HG02938 (cell line): ENCODE measurements around the gene ZDHHC3.
"Not testable (repeated sequence)": the region's sequence is repeated elsewhere in the genome, so short reads cannot be mapped to it uniquely, and the experiment has no call there.

Experiments used
- ATAC-seq: cut with Tn5 transposase; IDR thresholded peaks from one replicate; pipeline ENCODE4 v1.9.1; 2021; ENCODE audit warnings: mild to moderate bottlenecking, moderate library complexity; ENCODE audit not compliant: unreplicated experiment

ZDHHC3 gene

DNA sequence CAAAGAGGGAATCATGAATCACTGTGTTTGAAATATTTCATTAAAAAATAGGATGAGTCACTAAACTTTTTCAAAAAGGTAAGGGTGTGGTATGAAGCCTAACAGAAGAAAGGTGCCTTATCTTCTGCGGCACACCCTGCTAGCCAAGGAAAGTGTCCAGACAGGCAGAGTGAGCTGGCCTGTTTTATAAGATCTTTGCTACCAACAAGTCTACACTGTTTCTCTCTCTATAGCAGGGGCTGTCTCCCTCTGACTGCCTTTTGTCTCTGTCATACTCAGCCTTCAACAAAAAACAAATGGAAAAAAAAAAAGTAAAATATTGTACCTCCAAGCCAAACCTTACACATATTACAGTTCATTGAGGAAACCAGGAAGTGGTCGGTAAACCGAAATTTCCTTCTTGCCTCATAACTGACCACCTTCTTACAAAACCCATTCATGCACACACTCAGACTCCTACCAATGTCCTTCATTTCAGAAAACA is 9.1 kb downstream of the ZDHHC3 start:
- no peak for ATAC-seq

DNA sequence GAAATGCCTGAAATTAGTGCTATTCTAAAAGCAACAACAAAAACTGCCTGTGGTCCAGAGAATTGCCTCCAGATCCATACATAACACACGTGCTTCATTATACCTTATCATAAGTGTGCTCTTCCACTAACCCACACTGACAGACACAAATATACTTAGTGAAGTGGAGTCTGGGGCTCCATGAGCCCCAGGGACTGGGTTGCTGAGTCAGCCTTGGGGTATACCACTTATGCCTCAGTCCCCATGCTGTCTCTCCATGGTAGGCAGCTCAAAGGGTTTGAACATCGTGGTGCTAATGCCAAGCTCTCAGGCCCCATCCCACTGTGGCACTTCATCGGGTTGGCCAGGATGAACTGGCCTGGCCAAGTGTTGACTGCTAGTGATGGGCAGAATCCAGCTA is 10.8 kb downstream of the ZDHHC3 start:
- no peak for ATAC-seq

DNA sequence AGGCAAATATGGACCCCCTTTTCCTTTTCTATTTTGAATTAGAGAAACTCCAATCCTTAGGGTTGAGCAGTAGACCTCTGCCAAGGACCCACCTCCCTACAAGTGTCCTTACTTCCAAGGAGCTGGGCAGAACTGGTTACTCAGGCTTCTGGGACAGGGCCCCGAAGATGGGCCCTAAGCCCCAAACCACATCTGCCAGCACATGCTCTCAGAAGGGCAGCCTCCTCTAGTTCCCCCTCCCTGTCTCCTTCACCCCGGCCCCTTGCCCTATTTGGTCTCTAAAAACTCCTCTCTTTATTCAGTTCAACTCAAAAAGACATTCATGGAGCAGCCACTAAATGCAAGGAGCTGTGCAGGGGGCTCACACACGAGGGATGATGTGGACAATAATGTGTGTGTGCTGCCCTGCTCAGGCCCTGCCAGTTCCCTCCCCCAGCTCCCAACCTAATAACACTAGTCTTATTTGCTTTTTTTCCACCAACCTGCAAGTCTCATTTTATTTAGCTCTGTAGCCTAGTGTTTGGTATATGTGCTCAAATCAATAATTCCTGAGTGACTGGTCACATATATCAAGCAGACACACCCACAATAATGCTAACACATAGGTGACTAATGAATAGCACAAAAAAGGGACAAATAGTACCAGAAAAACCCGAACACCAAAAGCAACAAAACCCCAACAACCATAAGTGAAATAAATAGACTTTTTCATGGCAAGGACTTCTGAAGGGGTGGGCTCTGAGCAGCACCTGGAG is 12.2 kb downstream of the ZDHHC3 start:
- no peak for ATAC-seq

DNA sequence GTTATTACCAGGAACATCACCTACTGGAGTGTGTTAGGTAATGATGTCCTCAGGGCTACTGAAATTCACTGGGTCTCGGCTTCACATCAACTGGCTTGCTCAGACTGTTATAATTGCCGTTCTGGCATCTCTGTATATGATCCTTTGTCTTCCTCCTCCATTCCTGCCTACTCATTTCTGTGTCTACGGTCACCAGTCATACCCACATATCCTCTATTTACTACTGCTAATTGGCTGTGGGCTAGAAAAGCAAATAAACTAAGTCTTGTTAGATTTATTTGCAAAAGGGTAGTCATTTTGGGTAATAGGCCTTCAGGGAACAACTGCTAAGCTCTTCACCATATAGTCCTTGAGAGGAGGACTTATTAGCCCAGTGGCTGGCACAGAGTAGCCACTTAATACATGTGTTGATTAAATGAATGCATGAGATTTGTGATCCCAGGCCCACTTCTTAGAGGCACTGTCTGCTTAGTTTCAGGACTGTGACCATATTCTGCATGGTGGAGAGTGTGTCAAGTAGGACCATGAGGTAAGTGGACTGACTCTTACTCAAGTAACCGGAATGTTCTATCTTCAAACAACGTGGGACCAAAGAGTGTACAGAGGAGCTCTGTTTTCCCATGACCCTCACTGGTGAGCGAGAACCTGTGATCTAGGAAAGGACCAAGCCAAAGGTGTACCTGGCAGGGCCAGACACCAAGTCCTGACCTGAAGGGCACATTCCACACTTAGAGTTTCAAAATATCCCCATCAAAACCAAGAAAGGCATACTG is 13.2 kb downstream of the ZDHHC3 start:
- no peak for ATAC-seq

DNA sequence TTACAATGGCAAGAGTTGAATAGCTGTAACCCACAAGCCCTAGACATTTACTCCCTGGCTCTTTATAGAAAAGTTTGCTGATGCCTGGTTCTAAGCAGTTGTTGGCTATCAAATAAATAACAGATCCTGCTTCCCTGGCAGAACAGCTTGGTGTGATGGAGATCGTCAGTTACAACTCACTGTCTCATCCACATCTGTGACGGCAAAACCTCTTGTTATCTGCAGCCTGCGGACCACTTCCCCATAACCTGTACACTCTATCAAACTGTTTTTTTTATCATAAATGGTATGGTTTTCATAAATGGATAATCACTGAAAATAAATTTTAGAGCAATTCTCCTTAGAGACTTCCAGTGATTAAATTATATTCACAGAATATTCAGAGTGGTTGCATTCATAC is 14.1 kb downstream of the ZDHHC3 start:
- no peak for ATAC-seq

DNA sequence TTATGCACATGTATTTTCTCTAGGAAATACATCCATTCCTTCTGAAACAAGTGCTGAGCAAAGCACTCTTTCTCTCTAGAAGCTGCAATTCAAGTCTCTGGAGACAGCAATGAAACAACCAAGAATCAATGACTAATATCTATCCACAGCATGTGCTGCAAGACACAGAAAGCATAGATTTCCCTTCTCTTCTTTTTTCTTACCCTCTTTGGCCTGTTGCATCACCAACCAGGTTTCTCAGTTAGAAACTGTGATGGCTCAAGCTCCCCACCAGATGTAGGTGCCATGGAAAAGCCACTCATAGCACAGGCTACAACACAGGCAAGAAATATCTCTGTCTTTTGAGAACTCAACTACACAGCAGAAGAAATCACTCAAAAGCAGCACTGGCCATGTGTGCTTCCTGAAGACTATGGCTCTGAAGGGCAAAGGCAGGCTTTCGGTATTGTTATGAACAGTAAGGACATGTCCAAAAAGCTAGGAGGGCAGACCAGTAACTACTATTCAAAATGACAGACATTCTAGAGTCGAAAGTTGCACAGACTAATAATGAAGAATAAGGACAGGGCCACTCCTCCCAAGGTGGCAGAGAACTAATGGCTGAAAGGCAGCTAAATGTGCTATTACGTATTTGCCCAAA is 15.5 kb downstream of the ZDHHC3 start:
- no peak for ATAC-seq

DNA sequence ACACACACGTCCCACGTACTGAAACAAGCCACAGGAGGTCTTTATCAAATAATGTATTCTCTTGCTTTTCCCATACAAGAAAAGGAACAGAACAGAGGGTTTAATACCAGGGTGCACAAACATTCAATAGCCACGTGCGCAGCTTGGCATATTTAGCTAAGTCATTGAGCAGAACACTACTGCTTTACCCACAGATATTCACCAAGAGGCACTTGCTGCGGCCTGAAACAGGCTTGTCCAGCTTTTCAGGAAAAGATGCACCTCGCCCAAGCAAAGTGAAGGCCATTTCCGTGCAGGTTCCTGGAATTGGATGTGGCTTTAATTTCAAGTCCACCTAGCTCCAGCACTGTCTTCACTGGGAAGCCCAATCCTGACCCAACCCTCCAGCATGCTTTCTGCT is 17.6 kb downstream of the ZDHHC3 start:
- no peak for ATAC-seq

DNA sequence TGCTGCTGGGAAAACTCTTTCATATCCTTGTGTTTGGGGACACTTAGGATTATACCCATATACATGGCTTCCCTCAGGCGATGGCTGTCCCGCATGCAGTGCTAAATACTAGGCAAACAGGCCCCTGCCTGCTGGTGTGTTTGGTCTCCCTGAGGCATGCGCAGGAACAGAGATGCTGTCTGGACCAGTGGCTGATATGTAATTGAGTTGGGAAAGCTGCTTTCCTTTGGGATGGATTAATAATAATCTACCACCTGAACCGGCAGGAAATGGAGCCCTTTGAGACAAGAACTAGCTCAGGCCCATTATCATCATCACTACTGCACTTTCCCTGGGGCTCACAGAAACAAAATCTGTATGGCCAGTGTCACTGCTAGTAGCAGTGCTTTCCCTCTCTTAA is 18.0 kb downstream of the ZDHHC3 start:
- ATAC-seq: no peak

DNA sequence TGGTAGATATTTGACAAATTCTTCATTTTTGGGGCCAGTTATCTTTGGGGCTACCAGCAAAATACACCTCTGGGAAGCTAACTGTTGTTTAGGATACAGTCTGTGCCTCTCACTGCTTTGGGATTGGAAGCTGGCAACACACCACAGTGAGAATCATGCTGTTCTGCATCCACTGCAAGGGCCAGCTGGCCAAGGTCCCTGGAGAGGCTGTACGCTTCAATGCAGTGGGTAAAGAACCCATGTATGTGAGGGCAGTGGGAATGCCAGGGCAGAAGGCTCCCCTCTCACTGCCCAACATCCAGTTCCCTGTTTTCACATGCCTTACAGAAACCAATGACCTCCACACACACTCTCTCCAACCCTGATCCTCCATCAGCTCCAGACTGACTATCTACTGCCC is 20.1 kb downstream of the ZDHHC3 start:
- no peak for ATAC-seq

DNA sequence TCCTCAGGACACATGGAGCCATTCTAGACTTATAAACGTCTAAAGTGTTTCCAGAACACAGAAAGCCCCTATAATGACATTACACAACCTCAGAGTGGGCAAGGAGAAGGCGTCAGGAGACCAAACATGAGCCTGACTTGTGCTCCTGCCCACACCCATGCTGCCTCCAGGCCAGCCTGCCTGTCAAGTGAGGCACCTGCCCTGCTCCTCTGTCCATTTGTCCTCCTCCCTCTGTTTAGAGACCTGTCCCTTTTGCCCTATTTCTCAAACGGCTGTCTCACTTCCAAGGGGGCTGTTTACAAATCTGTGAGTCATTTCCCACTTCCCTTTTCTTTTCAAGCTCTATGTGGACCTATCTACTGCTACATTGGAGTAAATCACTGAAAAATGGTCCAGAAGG is 21.0 kb downstream of the ZDHHC3 start:
- no peak for ATAC-seq

DNA sequence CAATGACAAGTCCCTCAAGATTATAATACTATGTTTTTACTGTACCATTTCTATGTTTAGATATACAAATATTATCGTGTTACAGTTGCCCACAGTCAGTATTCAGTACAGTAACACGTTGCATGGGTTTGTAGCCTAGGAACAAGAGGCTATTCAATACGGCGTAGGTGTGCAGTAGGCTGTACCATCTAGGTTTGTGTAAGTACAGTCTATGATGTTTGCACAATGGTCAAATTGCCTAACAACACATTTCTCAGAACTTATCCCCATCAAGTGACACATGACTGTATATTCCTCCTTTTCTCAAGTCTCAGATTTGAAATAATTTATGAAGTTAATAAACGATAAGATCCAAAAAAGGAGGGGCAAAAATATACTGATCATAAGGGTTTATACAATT is 21.7 kb downstream of the ZDHHC3 start:
- no peak for ATAC-seq

DNA sequence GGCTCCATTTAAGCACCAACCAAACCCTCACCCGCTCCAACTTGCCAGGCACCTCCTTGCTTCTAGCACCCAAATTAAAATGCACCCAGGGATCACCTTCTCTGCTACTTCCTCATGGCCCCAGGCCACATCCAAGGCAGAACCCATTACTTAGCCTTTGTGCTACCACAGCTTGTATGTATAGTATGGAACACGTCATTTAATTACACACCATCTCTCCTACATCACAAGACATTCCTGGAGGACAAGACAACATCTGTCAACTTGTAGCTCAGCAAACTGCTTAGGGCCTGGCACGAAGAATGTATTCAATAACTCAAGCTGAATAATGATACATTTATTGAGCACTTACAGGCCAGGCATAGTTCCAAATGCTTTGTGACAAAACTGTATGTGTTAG is 23.3 kb downstream of the ZDHHC3 start:
- no peak for ATAC-seq

DNA sequence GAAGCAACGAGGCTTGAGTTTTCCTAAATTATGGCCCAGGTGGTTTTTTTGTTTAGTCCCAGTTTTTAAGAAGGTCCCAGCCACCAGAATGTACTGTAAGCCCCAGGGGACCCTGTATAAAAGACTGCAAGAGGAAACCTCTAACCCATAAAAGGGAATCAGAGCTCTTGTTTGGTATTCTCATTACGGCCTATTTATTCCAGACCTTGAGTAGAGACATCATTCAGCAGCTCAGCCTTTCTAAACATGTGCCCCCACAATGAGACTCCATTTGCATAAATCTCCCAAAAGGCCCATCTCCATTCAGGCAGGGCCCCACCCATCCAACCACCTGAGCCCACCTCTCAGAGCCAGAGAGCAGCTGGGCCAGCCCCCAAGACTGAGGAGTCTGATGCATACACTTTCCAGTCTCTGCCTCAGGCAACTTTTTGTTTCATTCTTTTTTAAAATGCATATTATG is 25.7 kb downstream of the ZDHHC3 start:
- no peak for ATAC-seq

DNA sequence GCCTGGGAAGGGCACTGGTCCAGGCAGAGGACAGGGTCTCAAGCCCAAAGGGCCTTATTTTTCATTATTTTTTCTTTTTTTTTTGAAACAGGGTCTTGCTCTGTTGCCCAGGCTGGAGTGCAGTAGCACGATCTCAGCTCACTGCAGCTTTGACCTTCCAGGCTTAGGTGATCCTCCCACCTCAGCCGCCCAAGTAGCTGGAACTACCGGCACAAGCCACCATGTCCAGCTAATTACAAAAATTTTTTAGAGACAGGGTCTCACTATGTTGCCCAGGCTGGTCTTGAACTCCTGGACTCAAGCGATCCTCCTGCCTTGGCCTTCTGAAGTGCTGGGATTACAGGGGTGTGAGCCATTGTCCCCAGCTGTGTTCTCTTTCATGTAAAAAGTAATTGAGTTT is 26.2 kb downstream of the ZDHHC3 start:
- ATAC-seq: not testable (repeated sequence)

DNA sequence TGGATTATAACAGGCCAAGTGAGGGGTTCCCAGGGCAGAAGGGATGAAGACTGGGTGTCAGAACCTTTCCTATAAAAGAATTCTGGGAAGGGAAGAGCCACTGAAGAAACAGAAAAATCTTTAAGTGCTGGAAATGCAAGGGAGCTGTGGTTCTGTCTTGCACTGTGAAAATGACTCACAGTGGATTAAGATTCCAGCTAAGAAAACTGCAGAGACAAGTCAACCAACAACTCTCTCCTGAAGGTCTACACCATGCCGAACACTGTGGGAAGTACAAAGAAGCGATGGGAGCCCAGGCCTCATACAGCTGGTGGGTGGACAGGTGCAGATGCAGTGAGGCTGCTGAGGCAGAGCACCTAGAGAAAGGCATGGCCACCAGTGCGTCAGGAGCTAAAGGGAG is 27.7 kb downstream of the ZDHHC3 start:
- no peak for ATAC-seq

DNA sequence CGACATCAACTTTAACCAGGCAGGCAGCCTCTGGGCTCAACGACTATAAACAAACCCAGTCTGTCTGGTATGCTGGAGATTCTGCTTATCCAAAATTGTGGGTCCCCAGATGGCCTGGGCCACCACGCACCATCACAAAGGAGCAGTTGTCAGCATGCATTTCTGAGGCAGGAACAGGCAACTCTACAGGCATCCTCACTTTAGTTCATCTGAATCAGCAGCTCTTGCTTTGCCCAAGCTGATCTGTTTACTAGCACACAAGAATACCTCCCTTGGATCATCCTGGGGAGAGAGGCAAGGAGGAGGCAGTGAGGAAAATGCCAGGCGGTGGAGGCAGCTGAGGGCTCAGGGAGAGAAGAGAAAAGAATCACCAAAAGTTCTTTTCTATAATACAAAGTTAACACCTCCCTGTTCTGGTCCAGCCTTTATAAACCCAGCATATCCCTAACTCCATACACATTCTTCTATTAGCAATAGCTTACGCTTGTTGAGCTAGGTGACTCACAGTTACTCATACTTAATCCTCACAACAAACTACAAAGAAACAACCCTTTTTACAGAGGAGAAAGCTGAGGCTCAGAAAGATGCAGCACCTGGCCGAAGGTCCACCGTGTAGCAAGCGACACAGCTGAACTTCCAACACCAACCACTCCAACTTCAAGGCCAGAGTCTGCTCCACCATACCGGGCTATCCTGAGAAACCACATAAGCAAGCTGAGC is 33.6 kb downstream of the ZDHHC3 start:
- no peak for ATAC-seq

DNA sequence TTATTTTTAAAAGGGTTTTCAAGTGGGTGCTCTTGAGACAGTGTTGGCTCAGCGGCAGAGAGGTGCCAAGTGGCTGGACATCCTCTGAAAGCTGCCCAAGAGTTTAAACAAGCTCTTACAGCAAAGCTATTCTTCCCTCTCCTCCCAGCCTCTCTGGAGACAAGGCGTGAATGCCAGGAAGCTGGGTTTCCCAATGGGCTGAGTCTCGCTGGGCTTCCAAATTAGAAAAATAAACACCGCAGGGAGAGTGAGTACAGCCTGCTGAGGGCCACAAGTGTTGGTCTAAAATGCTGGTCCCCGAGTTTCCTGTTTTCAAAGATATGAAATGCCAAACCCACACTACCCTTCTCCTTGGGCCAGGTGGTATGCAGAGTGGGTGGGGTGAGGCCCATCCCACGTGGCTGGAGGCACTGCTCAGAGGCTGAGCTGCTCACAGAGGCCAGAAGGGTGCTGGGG is 36.4 kb downstream of the ZDHHC3 start:
- ATAC-seq: no peak

DNA sequence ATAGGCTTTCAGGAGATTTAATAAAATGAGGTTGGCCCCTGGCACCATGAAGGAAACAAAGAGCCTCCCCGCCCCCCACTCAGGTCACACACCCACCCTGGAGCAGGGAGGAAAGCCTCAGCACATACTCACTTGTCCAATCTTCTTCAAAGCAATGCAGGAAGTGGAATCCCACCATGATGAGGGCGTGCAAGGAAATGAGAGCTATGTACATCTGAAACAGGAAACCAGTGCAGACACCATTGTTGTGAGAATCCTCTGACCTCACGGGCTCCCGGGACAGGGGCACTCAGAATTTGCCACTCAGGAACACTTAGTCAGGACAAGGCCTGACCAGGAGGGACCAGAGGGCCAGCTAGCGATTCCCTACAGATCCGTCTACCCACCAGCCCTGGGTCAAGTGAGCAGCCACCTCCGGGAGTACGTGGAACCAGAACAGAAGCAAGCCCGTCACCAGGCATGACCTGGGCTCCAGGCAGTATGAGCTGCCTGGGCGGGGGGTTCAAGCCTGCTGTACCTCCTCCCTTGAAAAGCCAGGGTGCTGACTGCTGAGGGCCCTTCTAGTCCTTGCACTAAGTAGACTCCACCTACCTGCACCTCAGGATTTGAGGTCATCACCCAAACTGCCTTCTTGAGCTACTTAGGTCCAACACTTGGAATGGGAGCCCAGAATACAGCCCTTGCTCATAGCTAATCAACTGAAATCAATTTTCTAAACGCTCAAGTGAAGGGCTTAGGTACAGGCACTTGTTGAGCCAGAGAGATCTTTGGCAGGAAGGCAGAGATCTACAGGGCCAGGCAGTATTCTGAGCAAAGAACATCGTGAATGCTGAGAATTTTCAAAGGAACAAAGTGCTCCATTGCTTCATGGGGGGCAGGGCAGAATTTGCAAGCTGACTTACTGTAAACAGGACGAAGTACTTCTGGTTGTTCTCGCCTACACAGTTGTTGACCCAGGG is 42.7 kb downstream of the ZDHHC3 start:
- ATAC-seq: no peak

DNA sequence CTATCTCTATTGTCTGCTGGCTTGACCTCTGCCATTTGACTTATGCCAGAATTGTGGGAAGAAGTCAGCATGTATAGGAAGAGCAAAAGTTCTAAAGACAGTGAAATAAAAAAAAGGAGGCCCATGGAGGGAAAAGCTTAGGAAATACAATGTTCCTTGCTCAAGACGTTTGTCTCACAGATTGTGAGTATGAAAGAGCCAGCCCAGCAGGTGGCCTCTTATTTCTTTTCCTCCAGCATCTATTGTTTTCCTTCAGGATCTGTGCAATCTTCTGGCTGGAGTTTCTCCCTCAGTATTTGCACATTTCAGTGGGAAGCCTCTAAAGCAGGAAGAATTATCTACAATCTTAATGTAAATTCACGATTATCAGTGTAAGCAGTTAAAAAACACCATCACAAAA is 43.7 kb downstream of the ZDHHC3 start:
- no peak for ATAC-seq

DNA sequence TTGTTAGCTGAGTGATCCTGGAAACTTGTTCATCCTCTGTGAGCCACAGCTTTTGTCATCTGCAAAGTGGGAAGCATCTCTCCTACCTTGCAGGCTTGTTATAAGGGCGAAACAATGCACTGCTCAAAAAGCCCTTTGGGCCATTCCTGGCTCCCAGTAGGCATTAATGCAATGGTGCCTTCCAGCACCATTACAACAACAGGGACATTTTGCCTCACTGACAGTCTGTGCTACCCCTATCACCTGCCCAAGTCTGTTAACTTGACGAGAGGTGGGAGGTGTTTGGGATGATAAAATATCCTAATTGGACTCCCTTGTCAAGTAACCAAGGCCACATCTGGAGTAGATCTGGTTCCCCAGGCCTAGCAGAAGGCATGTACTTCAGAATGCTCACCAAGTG is 44.2 kb downstream of the ZDHHC3 start:
- no peak for ATAC-seq
